KOPT-K1 (cell line): Measurements from ENCODE around the gene MARCHF10.

Experiments
- H3K27ac ChIP-seq: fragments of 200-600 bp; sonication (generic); 2 replicates; pipeline ENCODE4 v1.5.1; 2016; ENCODE audit warnings: antibody characterized with exemption, mild to moderate bottlenecking, low read depth, low read length; ENCODE audit not compliant: poor library complexity, severe bottlenecking
- H3K36me3 ChIP-seq: fragments of 200-600 bp; sonication (generic); 2 replicates; pipeline ENCODE4 v1.5.1; 2017; ENCODE audit warnings: antibody characterized with exemption, mild to moderate bottlenecking, low read length, moderate library complexity; ENCODE audit not compliant: insufficient read depth
- H3K9me3 ChIP-seq: fragments of 200-600 bp; sonication (generic); 2 replicates; pipeline ENCODE4 v1.5.1; 2017; ENCODE audit warnings: antibody characterized with exemption, low read length, mild to moderate bottlenecking; ENCODE audit not compliant: insufficient read depth, poor library complexity, severe bottlenecking

MARCHF10 gene

GRCh38 chr17:62781831-62782251 lies 26.3 kb downstream of the MARCHF10 start:
- Histone ChIP-seq H3K27ac (no peak overlapping the region), H3K36me3 (no peaks in the 10 kb centered on the region), H3K9me3 (peaks cover 6% of the 10 kb centered on the region)

GRCh38 chr17:62781356-62781755 lies 26.8 kb downstream of the MARCHF10 start:
- H3K36me3 ChIP-seq = no peaks in the 10 kb centered on the region
- H3K27ac ChIP-seq = no peak overlapping the region
- H3K9me3 ChIP-seq = peaks cover 6% of the 10 kb centered on the region

- H3K9me3 ChIP-seq = peaks cover 6% of the 10 kb centered on the region
- no peaks in the 10 kb centered on the region for H3K36me3 ChIP-seq
- no peak overlapping the region for H3K27ac ChIP-seq
Observed at GRCh38 chr17:62780951-62781350, 27.2 kb downstream of the MARCHF10 start.

DNA sequence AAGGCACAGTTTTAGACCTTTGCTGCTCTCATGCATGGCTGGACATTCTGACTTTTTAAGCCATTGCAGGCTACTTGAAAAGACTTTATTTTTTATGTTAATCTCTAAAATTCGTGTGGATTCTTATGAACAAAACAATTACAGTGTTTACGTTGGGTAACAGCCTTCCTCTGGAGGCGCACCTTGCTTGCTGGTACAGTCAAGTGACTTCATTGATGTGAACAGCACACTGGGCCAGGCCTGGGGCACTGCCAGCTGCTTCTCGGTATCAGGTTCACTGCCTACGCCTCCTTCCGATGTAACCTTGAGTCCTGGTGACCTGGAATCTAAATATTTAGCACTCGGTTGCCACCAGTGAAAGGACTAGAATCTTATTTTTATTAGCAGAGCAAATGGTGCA lies 27.8 kb downstream of the MARCHF10 start:
- Histone ChIP-seq H3K27ac (no peak overlapping the region), H3K9me3 (peaks cover 6% of the 10 kb centered on the region), H3K36me3 (no peaks in the 10 kb centered on the region)

- H3K27ac ChIP-seq = no peak overlapping the region
- H3K9me3 ChIP-seq = peaks cover 6% of the 10 kb centered on the region
- no peaks in the 10 kb centered on the region for H3K36me3 ChIP-seq
Observed at GRCh38 chr17:62778990-62779681, 29.0 kb downstream of the MARCHF10 start.

DNA sequence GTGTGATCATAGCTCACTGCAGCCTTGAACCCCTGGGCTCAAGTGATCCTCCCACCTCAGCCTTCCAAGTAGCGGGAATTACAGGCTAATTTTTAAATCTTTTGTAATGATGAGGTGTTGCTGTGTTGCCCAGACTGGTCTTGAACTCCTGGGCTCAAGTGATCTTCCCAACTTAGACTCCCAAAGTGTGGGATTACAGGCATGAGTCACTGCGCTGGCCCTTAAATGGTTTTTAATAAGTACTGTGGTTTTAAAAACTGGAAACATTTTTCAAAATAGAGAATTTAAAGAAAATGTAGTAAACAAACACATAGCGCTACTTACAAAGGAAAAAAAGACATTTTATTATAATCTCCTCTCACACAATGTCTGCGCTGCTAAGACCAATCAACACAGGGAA lies 32.2 kb downstream of the MARCHF10 start:
- Histone ChIP-seq H3K9me3 (peaks cover 9% of the 10 kb centered on the region), H3K27ac (no peak overlapping the region), H3K36me3 (no peaks in the 10 kb centered on the region)

DNA sequence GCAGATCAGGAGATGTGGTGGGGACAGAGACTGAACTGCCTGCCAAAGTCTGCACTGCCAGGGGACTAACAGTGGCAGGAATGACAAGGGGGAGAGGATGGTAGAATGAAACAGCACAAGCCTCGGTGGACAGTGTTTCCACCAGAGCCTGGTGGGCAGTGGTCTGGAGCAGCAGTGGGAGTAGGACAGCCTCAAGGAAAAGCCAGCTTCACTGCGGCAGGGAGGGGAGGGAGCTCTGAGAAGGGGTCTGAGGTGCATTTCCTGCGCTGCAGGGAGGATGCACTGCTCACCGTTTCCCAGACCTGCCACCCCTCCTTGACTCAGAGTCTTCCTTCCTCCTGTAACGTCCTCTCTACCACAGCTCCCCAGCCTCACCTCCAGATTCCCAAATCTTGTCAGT lies 33.8 kb downstream of the MARCHF10 start:
- Histone ChIP-seq H3K9me3 (peaks cover 9% of the 10 kb centered on the region), H3K27ac (no peak overlapping the region)

DNA sequence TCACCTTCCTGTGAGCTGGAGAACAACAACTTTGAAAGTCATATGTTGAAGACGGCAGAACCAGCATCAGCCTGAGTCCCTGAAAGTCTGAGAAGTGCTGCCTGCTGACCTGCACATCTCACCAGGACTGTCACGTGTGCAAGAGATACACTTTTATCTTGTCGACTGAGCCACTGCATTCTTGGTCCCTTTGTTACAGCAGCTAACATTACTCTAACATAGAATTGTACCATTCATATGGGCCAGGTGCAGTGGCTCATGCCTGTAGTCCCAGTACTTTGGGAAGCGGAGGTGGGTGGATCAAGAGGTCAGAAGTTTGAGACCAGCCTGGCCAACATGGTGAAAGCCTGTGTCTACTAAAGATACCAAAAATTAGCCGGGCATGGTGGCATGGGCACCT lies 40.1 kb downstream of the MARCHF10 start:
- Histone ChIP-seq H3K36me3 (no peaks in the 10 kb centered on the region), H3K9me3 (peaks cover 9% of the 10 kb centered on the region), H3K27ac (no peak overlapping the region)

More for the DNA sequence above, 33.8 kb downstream of the MARCHF10 start:
- H3K36me3 ChIP-seq = no peaks in the 10 kb centered on the region

DNA sequence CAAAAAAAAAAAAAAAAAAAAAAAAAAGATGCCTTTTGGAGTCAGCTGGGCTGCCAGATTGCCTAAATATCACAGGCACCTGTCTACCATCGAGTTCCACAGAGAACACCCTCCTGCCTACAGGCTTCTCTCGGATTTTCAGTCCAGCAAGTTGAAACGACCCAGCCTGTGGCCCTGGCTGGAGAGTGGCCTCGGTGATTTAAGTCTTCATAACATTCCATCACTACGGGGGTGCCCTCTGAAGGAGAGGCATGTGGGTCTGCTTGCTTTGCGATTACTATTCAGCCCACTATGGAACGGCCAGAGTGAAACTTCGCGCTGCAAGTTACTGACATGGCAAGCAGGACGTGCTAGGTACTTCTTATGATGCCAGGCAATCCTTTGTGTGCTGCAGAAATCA lies 42.8 kb downstream of the MARCHF10 start:
- no peak overlapping the region for H3K27ac ChIP-seq
- no peaks in the 10 kb centered on the region for H3K36me3 ChIP-seq
- H3K9me3 ChIP-seq = no peaks in the 10 kb centered on the region

DNA sequence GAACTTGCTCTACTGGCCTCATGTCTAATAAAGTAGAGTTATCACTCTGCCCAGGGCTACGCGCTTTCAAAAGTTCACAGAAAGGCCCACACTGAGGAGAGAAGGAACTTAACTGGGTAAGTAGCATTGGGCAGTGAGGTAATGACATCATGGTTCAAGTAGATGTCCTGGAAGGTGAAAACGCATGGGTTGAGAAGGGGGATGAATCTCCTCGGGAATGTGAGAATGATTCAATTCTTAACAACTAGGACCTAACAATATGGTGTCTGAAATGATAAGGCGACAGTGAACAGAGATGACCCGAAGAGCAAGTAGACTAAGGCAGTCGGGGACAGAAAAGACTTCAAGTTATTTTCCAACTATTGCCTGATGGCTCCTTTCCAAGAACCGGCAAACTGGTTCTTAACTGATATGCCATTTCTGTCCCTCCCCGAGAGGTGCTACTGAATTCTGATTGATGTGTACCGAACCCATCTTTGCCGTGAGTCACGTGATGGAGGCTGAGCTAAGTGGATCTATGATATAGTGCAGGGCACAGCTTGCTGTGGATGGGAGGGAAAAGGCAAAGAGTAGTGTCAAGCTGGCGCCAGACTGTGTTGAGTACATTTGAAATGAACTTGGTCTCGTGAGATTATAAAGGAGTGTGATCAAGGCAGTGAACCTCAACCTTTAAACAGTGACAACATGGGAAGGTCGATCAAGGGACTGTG lies 44.1 kb downstream of the MARCHF10 start:
- no peaks in the 10 kb centered on the region for H3K9me3 ChIP-seq
- no peaks in the 10 kb centered on the region for H3K36me3 ChIP-seq
- no peak overlapping the region for H3K27ac ChIP-seq

DNA sequence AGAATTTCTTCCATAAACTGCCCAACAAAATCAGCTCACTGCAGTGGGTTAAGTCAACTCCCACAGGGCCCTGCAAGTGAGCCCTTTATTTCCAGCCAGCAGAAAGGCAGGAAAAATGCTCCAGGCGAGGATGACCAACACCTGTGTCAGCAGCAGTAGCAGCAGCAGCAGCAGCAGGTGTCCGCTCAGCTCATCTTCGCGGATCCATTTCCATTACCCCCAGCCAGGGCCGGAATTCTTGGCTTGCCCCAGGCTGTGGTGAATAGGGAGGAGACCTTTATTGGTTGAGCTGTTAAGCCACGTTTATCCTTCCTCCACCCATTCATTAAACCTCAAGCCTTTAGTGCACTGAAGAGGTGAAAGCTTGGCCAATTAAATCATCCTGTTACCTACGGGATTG lies 46.2 kb downstream of the MARCHF10 start:
- Histone ChIP-seq H3K36me3 (no peaks in the 10 kb centered on the region), H3K27ac (no peak overlapping the region), H3K9me3 (no peaks in the 10 kb centered on the region)

DNA sequence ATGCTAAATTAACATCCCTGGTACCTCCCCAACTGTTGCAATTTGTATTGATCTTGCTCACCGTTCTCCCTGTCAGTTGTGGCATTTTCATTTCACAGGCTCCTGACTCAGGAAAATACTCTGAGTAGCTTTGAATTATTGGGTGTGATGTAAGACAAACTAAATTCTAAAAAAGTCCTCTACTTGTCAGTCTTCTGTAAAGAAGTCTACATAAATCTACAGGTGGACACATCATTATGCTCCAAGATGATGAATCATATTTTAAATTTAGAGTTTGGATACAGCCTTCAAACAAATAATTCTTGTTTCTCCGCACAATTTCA lies 47.2 kb downstream of the MARCHF10 start:
- no peaks in the 10 kb centered on the region for H3K9me3 ChIP-seq
- H3K27ac ChIP-seq = no peak overlapping the region
- H3K36me3 ChIP-seq = no peaks in the 10 kb centered on the region

DNA sequence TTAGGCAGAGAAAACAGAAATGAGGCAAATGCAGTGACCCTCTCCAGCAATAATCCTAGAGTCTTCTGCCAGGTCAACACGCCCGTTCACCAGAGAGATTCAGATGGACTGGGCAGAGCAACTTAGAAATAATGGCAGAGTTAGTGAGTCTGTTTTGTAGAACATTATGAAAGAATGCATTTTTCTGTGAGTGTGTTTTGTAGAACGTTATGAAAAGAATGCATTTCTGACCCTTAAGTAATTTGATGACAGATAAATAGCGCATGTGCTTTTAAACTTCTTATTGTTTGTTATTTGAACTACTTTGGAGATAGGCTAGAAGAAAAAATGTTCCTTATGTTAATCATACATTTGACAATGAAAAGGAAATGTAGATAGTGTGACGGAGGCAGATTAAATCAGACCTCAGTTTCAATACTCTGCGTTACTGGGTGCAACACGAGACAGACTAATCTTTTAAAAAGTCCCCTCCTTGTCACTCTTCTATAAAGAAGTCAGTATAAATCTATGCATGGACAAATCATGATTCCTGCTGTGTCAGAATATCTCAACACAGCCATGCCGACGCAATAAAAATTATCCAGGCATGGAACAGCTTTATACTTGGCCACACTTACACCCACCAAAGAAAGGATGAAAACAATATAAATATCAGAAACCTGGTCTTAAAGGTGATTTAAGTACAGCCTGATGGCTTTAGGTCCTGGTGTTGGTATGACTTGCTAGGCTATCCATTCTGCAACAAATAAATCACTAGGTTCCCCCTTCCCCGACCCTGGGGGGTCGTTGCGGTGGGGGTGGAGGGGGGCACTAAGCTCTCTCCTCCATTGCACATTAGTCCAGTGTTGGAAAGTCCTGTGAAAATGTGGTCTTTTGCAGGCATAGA lies 47.8 kb downstream of the MARCHF10 start:
- Histone ChIP-seq H3K27ac (no peak overlapping the region), H3K36me3 (no peaks in the 10 kb centered on the region), H3K9me3 (no peaks in the 10 kb centered on the region)

DNA sequence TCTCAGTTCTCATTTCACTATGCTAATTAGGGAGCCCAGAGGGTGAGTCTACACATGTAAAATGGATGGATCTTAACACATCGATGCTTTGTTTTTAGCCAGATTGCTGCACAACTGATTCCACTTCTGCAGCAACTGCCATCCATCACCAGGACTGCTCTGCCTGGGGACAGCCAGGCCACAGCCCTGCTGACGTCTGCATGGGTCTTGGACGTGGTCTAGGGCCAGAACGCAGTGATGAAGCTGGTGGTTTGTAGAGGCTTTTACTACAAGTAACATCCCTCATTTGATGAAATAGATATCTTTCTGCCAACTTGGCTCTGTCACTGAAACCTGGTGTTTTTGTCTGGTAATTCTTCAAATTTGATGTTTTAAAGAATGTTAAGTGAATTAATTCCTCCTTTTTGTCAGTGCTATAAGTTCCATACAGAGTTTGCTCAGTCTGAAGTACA lies 50.6 kb downstream of the MARCHF10 start:
- no peaks in the 10 kb centered on the region for H3K36me3 ChIP-seq
- no peak overlapping the region for H3K27ac ChIP-seq
- H3K9me3 ChIP-seq = no peaks in the 10 kb centered on the region

GRCh38 chr17:62756198-62756597 lies 51.9 kb downstream of the MARCHF10 start:
- no peaks in the 10 kb centered on the region for H3K36me3 ChIP-seq
- H3K27ac ChIP-seq = no peak overlapping the region
- no peaks in the 10 kb centered on the region for H3K9me3 ChIP-seq
